IPS-NIHi11 (cell line): ENCODE results near the gene CKS1B.

Experiments
- DNase-seq: peaks from one replicate; pipeline ENCODE4 v3.0.0; 2012; ENCODE audit warnings: mixed read lengths, low spot score

CKS1B gene

DNA sequence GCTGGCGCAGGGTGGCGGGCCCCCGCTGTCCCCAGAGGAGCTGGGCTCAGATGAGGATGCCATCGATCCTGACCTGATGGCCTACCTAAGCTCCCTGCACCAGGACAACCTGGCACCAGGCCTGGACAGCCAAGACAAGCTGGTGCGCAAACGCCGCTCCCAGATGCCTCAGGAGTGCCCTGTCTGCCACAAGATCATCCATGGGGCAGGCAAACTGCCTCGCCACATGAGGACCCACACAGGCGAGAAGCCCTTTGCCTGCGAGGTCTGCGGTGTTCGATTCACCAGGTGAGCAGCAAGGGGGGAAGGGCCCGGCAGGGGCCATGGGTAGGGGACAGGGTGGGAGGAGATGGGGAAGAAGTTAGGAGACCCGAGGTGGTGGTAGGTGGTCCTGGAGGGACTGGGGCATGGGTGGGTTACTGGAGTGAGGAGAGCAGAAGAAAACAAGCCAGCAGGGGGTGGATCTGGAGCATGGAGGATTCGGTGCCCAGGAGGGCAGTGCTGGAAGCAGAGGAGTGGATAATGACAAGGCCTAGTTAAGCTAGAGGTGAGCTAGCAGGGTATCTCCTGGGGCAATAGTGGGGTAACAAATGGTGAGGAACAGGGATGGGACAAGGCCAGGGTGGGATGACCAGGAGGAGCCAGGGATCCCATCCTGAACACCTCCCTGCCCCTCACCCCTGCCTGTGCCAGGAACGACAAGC is 41.2 kb downstream of the CKS1B start:
- DNase-seq = no peak

DNA sequence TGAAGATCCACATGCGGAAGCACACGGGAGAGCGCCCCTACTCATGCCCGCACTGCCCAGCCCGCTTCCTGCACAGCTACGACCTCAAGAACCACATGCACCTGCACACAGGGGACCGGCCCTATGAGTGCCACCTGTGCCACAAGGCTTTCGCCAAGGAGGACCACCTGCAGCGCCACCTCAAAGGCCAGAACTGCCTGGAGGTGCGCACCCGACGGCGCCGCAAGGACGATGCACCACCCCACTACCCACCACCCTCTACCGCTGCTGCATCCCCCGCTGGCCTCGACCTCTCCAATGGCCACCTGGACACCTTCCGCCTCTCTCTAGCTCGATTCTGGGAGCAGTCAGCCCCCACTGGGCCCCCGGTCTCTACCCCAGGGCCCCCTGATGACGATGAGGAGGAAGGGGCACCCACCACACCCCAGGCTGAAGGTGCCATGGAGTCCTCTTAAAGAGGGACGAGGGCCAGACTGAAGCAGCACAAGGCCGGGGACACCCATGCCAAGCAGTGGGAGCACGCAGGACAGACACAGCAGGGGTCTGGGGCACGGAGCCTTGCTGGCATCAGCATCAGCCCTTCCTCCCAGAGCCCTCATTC is 41.9 kb downstream of the CKS1B start:
- no peak for DNase-seq

- DNase-seq = peak; percentile 92
Observed at GRCh38 chr1:155017041-155017945, 42.8 kb downstream of the CKS1B start.

DNA sequence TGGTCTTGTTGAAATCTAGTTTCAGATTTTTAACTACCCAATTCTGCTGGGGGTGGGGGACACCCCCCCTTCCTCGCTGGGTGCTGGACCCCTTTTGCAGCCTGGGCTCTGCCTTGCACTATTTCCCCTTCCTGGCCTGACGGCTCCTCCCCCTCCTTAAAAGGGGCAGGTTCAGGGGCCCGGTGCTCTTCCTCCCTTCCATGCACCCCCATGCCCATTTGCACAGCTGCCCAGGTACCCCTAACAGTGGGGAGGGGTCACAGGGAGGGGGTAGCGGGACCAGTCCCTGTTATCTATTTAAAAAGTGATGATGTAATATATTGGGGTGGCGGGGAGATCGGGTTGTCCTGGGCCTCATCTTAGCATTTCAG is 43.5 kb downstream of the CKS1B start:
- no peak for DNase-seq

GRCh38 chr1:155018617-155019348 is 44.3 kb downstream of the CKS1B start:
- DNase-seq = no peak

DNA sequence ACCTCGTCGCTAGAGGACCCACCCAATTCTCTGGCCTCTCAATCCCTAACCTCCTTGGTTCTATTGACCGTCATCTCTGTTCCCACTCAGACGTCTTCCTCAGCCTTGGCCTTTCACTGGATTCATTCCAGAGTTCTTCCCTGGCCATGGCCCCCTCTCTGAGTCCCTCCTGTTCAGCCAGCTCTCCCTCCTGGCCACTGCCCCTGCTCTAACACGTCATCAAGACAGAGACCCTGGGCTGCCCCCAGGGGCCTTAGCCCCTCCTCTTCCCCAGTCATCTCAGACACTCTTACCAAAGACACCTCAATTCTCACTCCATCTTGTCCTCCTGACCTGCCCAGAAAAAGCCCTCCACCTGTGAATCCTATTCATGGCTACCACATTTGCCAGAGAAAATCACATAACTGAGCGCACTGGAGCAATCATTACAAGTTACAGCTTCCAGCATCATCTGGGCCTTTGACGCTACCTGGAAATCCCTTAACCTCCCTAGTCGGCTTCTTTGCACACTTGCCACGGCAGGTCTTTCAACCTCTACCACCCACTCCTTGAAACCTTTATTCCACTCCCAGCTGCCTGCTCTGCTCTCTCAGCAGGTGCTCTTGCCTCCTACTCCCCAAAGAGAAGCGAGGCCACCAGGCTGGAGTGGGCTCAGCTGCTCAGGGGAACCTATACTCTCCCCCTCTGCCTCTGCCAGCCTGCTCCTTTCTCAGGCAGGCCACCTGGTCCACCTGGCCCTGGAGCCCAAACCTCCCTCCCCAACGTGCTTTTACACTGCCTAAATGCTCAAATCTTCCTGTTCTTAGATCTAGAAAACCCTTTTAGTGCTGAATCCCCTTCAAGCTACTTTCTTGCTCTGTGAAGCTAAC is 45.1 kb downstream of the CKS1B start:
- no peak for DNase-seq

- DNase-seq = no peak
Observed at GRCh38 chr1:155022136-155022926, 47.9 kb downstream of the CKS1B start.

GRCh38 chr1:155022927-155023236 is 48.4 kb downstream of the CKS1B start:
- DNase-seq = no peak

DNA sequence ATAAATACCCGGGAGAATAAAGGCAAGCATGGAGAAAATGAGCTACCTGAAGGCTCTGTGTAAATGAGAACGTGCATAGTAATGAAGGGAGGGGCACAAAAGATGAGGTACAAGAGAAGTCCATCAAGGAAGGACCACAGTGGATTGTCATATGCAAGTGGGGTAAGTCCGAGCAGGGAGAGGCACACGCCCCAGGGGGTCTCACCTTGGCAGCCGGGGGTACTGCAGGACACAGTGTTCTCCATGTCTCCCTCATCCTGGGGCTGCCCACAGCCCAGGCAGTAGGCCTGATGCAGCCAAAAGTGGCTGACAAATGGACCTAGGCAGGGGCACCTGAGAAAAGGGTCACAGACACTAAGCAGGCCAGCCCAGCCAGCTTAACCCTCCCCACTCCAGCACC is 49.1 kb downstream of the CKS1B start:
- DNase-seq = no peak

GRCh38 chr1:155024315-155024714 is 49.8 kb downstream of the CKS1B start:
- no peak for DNase-seq

DNA sequence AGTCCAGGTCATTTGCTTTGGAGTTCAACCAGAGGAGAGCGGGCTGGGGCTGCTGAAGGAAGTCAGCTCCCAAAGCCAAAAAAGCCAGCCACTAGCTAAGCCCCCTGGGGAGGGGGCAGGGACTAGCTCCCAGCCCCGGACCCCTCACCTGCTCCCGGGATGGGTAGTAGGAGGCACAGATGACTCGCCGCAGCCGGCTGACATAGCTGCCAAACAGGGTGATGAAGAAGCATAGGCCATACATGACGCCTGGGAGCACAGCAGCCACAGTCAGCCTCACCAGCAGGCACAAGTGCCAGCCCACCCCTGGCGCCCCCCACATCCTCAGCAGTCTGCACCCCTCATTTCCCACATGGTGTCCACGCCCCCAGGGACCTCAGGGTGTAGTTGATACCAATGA is 51.7 kb downstream of the CKS1B start:
- no peak for DNase-seq

GRCh38 chr1:155026588-155026987 is 52.1 kb downstream of the CKS1B start:
- no peak for DNase-seq
